HG02642 (cell line): ENCODE measurements around the gene GPR4.

Experiments used
- ATAC-seq: cut with Tn5 transposase; IDR thresholded peaks from one replicate; pipeline ENCODE4 v1.9.1; 2021; ENCODE audit warnings: mild to moderate bottlenecking; ENCODE audit not compliant: unreplicated experiment, poor library complexity

The GPR4 gene

GRCh38 chr19:45558399-45558878 is 43.6 kb downstream of the GPR4 start:
- ATAC-seq, result no peak

GRCh38 chr19:45556835-45557234 is 45.2 kb downstream of the GPR4 start:
- no peak for ATAC-seq

GRCh38 chr19:45554481-45554880 is 47.5 kb downstream of the GPR4 start:
- ATAC-seq, result no peak

- no peak for ATAC-seq
Measured at GRCh38 chr19:45553464-45553863, 48.5 kb downstream of the GPR4 start.

DNA sequence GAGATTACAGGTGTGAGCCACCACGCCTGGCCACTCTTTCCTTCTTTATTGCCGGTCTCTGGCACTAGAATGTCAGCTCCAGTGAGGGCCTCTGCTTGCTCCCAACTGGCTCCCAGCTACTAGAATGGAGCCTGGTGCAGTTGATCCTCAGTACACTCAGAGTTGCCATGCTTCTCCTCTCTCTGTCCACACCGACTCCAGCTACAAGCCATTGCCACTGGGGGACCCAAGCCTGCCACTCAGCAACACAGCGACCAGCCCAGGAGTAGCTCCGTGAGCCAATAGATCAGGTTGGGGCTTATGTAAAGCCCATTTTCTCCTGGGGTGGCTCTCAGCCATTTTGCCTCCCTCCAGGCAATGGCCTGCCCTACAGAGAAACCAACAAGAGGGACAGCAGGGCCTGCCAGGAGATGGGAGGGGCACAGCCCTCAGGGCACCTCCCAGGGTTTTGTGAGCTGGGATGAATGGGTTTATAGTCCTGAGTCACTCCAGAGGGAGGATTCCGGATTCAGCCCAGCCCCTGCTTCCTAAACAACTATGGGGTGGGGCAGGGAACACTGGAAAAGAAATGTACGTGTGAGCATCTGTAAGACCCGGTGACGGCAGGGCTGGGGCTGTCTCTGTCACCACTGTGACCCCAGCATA is 53.9 kb downstream of the GPR4 start:
- no peak for ATAC-seq

GRCh38 chr19:45547211-45547770 is 54.7 kb downstream of the GPR4 start:
- ATAC-seq, result no peak

DNA sequence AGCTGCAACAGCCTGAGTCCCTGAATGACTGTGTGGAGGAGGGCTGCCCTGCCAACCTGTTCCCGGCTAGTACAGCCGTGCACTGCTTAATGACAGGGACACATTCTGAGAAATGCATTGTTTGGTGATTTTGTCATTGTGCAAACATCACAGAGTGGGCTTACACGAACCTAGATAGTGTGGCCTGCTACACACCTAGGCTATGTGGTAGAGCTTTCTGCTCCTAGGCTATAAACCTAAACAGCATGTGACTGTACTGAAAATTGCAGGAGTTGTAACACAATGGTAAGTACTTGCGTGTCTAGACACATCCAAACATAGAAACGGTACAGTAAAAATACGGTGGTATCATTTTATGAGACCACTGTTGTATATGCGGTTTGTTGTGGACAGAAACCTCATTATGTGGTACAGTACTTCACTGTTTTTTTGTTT is 59.8 kb downstream of the GPR4 start:
- no peak for ATAC-seq
